DND-41 (cell line): ENCODE measurements around the gene ZCWPW1.

Source experiments
- ATAC-seq: fragments of 200-7000 bp; cut with Tn5 transposase; 3 replicates; pipeline ENCODE4 v1.9.1; 2021; ENCODE audit warnings: low read depth; ENCODE audit not compliant: insufficient read depth
- DNase-seq: peaks from one replicate; pipeline ENCODE4 v3.0.0-alpha.2; 2020
- H2AFZ ChIP-seq: 2 replicates; pipeline ENCODE4 v1.6.0; 2012; ENCODE audit warnings: low read depth, low read length
- H3K27ac ChIP-seq: 2 replicates; pipeline ENCODE4 v1.5.1; 2012; ENCODE audit warnings: low read length, inconsistent platforms
- H3K27me3 ChIP-seq: fragments of 200-600 bp; sonication (generic); 2 replicates; pipeline ENCODE4 v1.6.0; 2012; ENCODE audit warnings: low read length, mild to moderate bottlenecking, inconsistent platforms; ENCODE audit not compliant: insufficient read depth, poor library complexity
- H3K36me3 ChIP-seq: 2 replicates; pipeline ENCODE4 v1.5.1; 2012; ENCODE audit warnings: low read length, inconsistent platforms; ENCODE audit not compliant: insufficient read depth
- H3K4me1 ChIP-seq: 2 replicates; pipeline ENCODE4 v1.5.1; 2012; ENCODE audit warnings: mild to moderate bottlenecking, low read length; ENCODE audit not compliant: insufficient read depth
- H3K4me2 ChIP-seq: 2 replicates; pipeline ENCODE4 v1.6.0; 2012; ENCODE audit warnings: mild to moderate bottlenecking, moderate library complexity, low read length, inconsistent platforms; ENCODE audit not compliant: insufficient read depth
- H3K4me3 ChIP-seq, 2 experiments: fragments of 200-600 bp in 1 of 2; shearing (Covaris generic) in 1 of 2; 2 replicates each; pipeline ENCODE4 v1.5.1; 2012 to 2016; ENCODE audit warnings: inconsistent platforms in 2 of 2, low read length in 2 of 2, mild to moderate bottlenecking in 2 of 2, low read depth in 1 of 2, moderate library complexity in 1 of 2
- H3K79me2 ChIP-seq: 2 replicates; pipeline ENCODE4 v1.6.0; 2012; ENCODE audit warnings: low read length, inconsistent platforms; ENCODE audit not compliant: insufficient read depth
- H3K9ac ChIP-seq: 2 replicates; pipeline ENCODE4 v1.6.0; 2012; ENCODE audit warnings: low read depth, mild to moderate bottlenecking, inconsistent platforms, low read length, moderate library complexity
- H3K9me3 ChIP-seq: 2 replicates; pipeline ENCODE4 v1.5.1; 2012; ENCODE audit warnings: low read length, moderate library complexity, mild to moderate bottlenecking, inconsistent platforms; ENCODE audit not compliant: insufficient read depth, severe bottlenecking
- H4K20me1 ChIP-seq: 2 replicates; pipeline ENCODE4 v1.6.0; 2012; ENCODE audit warnings: low read length; ENCODE audit not compliant: insufficient read depth
- CTCF ChIP-seq: IDR thresholded peaks from 2 replicates; pipeline ENCODE4 v1.5.1; 2012; ENCODE audit warnings: borderline replicate concordance, low read length, moderate library complexity, mild to moderate bottlenecking; ENCODE audit not compliant: poor library complexity, severe bottlenecking; ENCODE audit errors: extremely low read depth
- EZH2 ChIP-seq: IDR thresholded peaks from 3 replicates; pipeline ENCODE4 v1.6.1; 2012; ENCODE audit warnings: borderline replicate concordance, low read depth, mild to moderate bottlenecking, moderate library complexity, low read length, inconsistent platforms; ENCODE audit not compliant: severe bottlenecking

ZCWPW1 gene

GRCh38 chr7:100401811-100402210 lies 26.7 kb downstream of the ZCWPW1 start:
- Histone ChIP-seq H2AFZ (no peak overlapping the region), H3K36me3 (no peaks in the 10 kb centered on the region), H3K27me3 (no peaks in the 10 kb centered on the region), H3K27ac (no peak overlapping the region), H3K9me3 (no peaks in the 10 kb centered on the region), H3K4me3 (no peak overlapping the region), H3K79me2 (no peaks in the 10 kb centered on the region), H3K9ac (no peak overlapping the region), H3K4me2 (no peak overlapping the region), H3K4me1 (peaks cover 13% of the 10 kb centered on the region), H4K20me1 (no peaks in the 10 kb centered on the region)
- no peak for TF ChIP-seq CTCF
- no peak for TF ChIP-seq EZH2
- DNase-seq (no peak), ATAC-seq (no peak)

- no peak overlapping the region for H3K9ac ChIP-seq
- H3K4me3 ChIP-seq: no peak overlapping the region
- H3K27ac ChIP-seq: no peak overlapping the region
- H3K4me1 ChIP-seq: peaks cover 18% of the 10 kb centered on the region
- no peaks in the 10 kb centered on the region for H4K20me1 ChIP-seq
- H3K4me2 ChIP-seq: no peak overlapping the region
- no peaks in the 10 kb centered on the region for H3K27me3 ChIP-seq
- no peaks in the 10 kb centered on the region for H3K36me3 ChIP-seq
- peak; percentile 54 for TF ChIP-seq CTCF
- TF ChIP-seq EZH2: no peak
- ATAC-seq (peak; percentile 62), DNase-seq (peak; percentile 46)
- no peak overlapping the region for H2AFZ ChIP-seq
- no peaks in the 10 kb centered on the region for H3K79me2 ChIP-seq
- H3K9me3 ChIP-seq: no peaks in the 10 kb centered on the region
Observed at GRCh38 chr7:100400656-100401055, 27.8 kb downstream of the ZCWPW1 start.

DNA sequence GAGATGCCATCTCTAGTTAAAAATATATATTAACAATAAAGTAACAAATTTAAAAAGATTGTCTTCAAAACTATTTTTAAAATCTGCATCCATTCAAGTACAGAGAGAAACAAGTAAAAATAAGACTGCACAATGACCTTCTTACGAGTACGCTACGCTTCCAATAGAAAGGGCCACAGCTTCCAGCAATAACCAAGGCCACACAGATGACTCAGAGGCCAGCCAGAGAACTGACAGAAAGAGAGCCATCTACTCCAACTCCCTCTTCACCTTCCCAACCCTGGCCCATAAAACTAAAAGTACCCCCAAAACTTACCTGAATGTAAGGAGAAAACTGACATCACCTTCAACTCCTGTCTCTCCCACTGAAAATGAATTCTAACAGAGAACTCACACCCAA lies 28.5 kb downstream of the ZCWPW1 start:
- ATAC-seq (no peak), DNase-seq (no peak)
- no peak overlapping the region for H3K27ac ChIP-seq
- no peaks in the 10 kb centered on the region for H3K27me3 ChIP-seq
- H3K4me2 ChIP-seq: no peak overlapping the region
- peaks cover 18% of the 10 kb centered on the region for H3K4me1 ChIP-seq
- no peaks in the 10 kb centered on the region for H3K9me3 ChIP-seq
- H4K20me1 ChIP-seq: no peaks in the 10 kb centered on the region
- H3K79me2 ChIP-seq: no peaks in the 10 kb centered on the region
- H3K36me3 ChIP-seq: no peaks in the 10 kb centered on the region
- no peak overlapping the region for H3K4me3 ChIP-seq
- no peak overlapping the region for H2AFZ ChIP-seq
- no peak for TF ChIP-seq CTCF
- TF ChIP-seq EZH2: no peak
- no peak overlapping the region for H3K9ac ChIP-seq

- H3K4me2 ChIP-seq: no peak overlapping the region
- no peaks in the 10 kb centered on the region for H3K9me3 ChIP-seq
- H3K4me3 ChIP-seq: no peak overlapping the region
- no peak overlapping the region for H2AFZ ChIP-seq
- H3K36me3 ChIP-seq: no peaks in the 10 kb centered on the region
- no peak for TF ChIP-seq EZH2
- no peak for TF ChIP-seq CTCF
- H4K20me1 ChIP-seq: no peaks in the 10 kb centered on the region
- no peak overlapping the region for H3K9ac ChIP-seq
- H3K27ac ChIP-seq: no peak overlapping the region
- H3K4me1 ChIP-seq: peaks cover 18% of the 10 kb centered on the region
- DNase-seq (no peak), ATAC-seq (no peak)
- H3K79me2 ChIP-seq: no peaks in the 10 kb centered on the region
- H3K27me3 ChIP-seq: no peaks in the 10 kb centered on the region
Observed at GRCh38 chr7:100398239-100398638, 30.3 kb downstream of the ZCWPW1 start.
